Lower lobe of right lung (tissue), 2 donors: Measurements from ENCODE around the gene SLCO2A1. TPM values are rescaled to one million over a fixed set of nuclear protein-coding genes. Genes with fewer than 3 reads are reported as not detected.

Experiments
- ATAC-seq, 2 donors: fragments of 200-7000 bp; cut with Tn5 transposase; one replicate each; pipeline ENCODE4 v1.9.1; 2020 to 2022; ENCODE audit warnings: mild to moderate bottlenecking in 2 of 2, moderate library complexity in 2 of 2
- DNase-seq: peaks from one replicate; pipeline ENCODE4 v3.0.0-alpha.2; 2020
- H3K27ac ChIP-seq: fragments of 200-600 bp; one replicate; pipeline ENCODE4 v1.8.0; 2022
- H3K27me3 ChIP-seq: fragments of 200-600 bp; one replicate; pipeline ENCODE4 v1.8.0; 2022; ENCODE audit warnings: low read depth
- H3K36me3 ChIP-seq: fragments of 200-600 bp; one replicate; pipeline ENCODE4 v1.8.0; 2022; ENCODE audit warnings: mild to moderate bottlenecking
- H3K4me1 ChIP-seq: fragments of 200-600 bp; one replicate; pipeline ENCODE4 v1.8.0; 2022
- H3K4me3 ChIP-seq: fragments of 200-600 bp; one replicate; pipeline ENCODE4 v1.8.0; 2022; ENCODE audit warnings: mild to moderate bottlenecking
- H3K9me3 ChIP-seq: fragments of 200-600 bp; one replicate; pipeline ENCODE4 v1.8.0; 2022
- CTCF ChIP-seq: fragments of 200-600 bp; IDR thresholded peaks from one replicate; pipeline ENCODE4 v1.8.0; 2022; ENCODE audit warnings: antibody characterized with exemption, mild to moderate bottlenecking
- intact Hi-C: fragments of 100-400 bp; cut with DNase I; formaldehyde crosslinking; loops from one replicate; pipeline ENCODE4 v1.11.0; 2022
- total RNA-seq: library from RNA; stranded (reverse); fragmentation: NEBNext Ultra II Directional; extraction: Animal tissue kit (Norgen Biotek cat#: 25700); gene quantifications from one replicate; pipeline ENCODE4 v1.2.1, GENCODE V29; 2021
- donor health status: DM: no; HTN: yes; CAD: no; lungs with severe emphysema.

The SLCO2A1 gene
- total RNA-seq, 1 donor from 2014 or later: 204 TPM

DNA sequence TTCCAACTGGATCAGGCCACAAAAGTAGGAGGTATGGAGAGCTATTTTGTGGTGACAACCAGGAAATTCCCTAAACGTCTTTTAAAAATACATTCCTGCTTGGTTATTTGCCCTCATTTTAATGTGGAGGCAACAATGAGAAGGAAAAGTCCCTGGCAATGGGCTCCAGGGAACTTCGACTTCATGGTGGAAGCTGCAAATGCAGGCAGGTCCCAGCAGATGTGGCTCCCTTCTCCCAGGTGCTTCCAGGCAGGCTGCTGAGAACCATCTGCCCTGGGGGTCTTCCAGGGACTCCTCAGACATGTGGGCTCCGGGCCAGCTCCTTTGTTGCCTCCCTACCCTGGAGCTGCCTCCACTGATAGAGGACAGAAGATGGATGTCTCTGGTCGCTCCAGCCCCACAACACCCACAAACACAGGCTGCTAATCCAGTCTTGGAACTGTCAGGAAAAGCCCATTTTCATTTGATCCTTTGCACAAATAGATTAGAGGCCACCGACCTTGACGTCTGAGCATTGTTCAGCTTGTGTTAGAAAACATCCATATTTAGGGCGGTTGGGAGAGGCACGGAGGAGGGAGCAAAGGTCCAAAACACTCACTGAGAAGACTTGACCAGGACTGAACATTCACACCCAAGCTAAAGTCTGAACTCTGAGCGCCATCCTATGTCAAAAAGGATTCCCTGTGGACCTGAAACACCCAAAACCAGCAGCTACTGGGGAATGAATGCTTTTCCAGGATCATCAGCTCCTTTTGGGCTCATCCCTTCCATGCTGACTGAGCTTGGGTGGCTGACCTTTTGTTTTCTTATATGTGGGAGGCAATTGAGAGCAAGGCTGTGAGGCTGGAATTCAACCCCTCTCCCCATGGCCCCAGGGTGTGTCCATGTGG lies 30.2 kb upstream of the SLCO2A1 start:
- no peaks in the 10 kb centered on the region for H3K36me3 ChIP-seq
- no peak for TF ChIP-seq CTCF
- no peak for DNase-seq
- H3K4me3 ChIP-seq: no peak overlapping the region
- H3K27me3 ChIP-seq: no peaks in the 10 kb centered on the region
- intact Hi-C loops: no loop called here
- H3K9me3 ChIP-seq: no peaks in the 10 kb centered on the region
- no peak overlapping the region for H3K27ac ChIP-seq
- ATAC-seq: no peak
- H3K4me1 ChIP-seq: peaks cover 36% of the 10 kb centered on the region

- ATAC-seq (peak; percentile 15 to 27), DNase-seq (no peak)
- intact Hi-C loops: no loop called here
Measured at GRCh38 chr3:134059035-134059601, 29.4 kb upstream of the SLCO2A1 start.

GRCh38 chr3:134057654-134058110 lies 28.0 kb upstream of the SLCO2A1 start:
- peak; percentile 26 to 34 for ATAC-seq

More at GRCh38 chr3:134059035-134059601, 29.4 kb upstream of the SLCO2A1 start:
- peaks cover 36% of the 10 kb centered on the region for H3K4me1 ChIP-seq
- no peaks in the 10 kb centered on the region for H3K9me3 ChIP-seq
- H3K27ac ChIP-seq: no peak overlapping the region
- H3K27me3 ChIP-seq: no peaks in the 10 kb centered on the region
- TF ChIP-seq CTCF: no peak
- H3K4me3 ChIP-seq: no peak overlapping the region
- no peaks in the 10 kb centered on the region for H3K36me3 ChIP-seq

DNA sequence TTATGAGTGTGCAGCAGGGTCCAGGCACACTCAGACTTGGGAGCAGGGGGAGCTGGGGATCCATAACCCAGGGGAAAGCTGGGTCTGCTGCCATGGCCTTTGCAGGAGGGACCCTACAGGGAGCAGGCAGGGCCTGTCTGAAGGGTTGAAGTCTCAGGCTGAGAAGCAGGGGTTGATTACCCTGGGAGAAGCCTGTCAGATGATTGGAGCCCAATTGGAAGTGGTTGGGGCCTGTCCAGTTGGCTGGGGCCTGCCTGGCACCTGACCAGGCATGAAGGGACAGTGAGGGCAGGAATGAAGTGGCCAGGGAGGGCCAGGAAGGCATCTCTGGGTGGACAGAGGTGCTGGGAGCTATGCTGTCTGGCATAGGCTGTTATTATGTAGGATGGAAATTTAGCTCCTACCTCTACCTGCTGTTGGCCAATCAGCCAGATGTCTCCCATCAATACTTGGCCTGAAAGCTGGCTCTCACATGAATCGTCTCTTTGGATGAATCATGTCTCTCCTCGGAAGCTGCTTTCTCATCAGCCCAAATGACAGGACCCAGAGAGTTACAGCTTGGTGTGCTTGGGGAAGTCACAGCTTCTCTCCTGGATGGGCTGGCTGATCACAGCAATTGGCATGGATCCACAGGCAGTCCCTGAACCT lies 27.4 kb upstream of the SLCO2A1 start:
- Histone ChIP-seq H3K27me3 (no peaks in the 10 kb centered on the region), H3K4me3 (no peak overlapping the region), H3K27ac (no peak overlapping the region), H3K4me1 (peaks cover 36% of the 10 kb centered on the region), H3K36me3 (no peaks in the 10 kb centered on the region), H3K9me3 (no peaks in the 10 kb centered on the region)
- DNase-seq (no peak), ATAC-seq (no peak)
- no peak for TF ChIP-seq CTCF
- intact Hi-C loops: no loop called here

More at GRCh38 chr3:134057654-134058110, 28.0 kb upstream of the SLCO2A1 start:
- TF ChIP-seq CTCF: no peak
- no peak for DNase-seq
- Histone ChIP-seq H3K4me1 (peaks cover 36% of the 10 kb centered on the region), H3K27ac (no peak overlapping the region), H3K9me3 (no peaks in the 10 kb centered on the region), H3K4me3 (no peak overlapping the region), H3K27me3 (no peaks in the 10 kb centered on the region), H3K36me3 (no peaks in the 10 kb centered on the region)
- intact Hi-C loops: no loop called here

DNA sequence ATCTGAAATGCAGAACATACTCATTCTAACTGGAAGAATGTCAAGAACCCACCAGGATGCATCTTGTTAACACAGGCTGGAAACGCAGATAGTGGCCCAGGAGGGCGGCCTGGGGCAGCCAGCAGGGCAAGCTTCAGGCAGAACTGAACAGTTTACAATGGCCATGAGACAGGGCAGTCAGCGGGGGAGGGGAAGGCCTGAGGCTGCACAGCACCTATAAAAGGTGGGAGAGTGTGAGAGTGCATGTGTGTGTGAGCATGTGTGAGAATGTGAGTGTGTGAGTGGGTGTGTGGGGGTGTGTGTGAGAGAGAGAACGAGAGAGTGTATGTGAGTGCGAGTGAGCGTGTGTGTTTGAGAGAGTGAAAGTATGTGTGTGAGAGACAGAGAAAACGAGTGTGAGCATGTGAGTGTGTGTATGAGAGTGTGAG lies 26.8 kb upstream of the SLCO2A1 start:
- H3K36me3 ChIP-seq: no peaks in the 10 kb centered on the region
- ATAC-seq (no peak), DNase-seq (no peak)
- TF ChIP-seq CTCF: no peak
- intact Hi-C loops: no loop called here
- peaks cover 36% of the 10 kb centered on the region for H3K4me1 ChIP-seq
- H3K27ac ChIP-seq: no peak overlapping the region
- H3K4me3 ChIP-seq: no peak overlapping the region
- no peaks in the 10 kb centered on the region for H3K9me3 ChIP-seq
- no peaks in the 10 kb centered on the region for H3K27me3 ChIP-seq
